ENCODE results near the gene C1orf167. TPM values are rescaled to one million over a fixed set of nuclear protein-coding genes. Genes with fewer than 3 reads are reported as not detected.

C1orf167 gene
- total RNA-seq, 1 donor from 2014 or later, result not detected

- no peak overlapping the region for H3K27ac ChIP-seq
- TF ChIP-seq, protein P1, sequence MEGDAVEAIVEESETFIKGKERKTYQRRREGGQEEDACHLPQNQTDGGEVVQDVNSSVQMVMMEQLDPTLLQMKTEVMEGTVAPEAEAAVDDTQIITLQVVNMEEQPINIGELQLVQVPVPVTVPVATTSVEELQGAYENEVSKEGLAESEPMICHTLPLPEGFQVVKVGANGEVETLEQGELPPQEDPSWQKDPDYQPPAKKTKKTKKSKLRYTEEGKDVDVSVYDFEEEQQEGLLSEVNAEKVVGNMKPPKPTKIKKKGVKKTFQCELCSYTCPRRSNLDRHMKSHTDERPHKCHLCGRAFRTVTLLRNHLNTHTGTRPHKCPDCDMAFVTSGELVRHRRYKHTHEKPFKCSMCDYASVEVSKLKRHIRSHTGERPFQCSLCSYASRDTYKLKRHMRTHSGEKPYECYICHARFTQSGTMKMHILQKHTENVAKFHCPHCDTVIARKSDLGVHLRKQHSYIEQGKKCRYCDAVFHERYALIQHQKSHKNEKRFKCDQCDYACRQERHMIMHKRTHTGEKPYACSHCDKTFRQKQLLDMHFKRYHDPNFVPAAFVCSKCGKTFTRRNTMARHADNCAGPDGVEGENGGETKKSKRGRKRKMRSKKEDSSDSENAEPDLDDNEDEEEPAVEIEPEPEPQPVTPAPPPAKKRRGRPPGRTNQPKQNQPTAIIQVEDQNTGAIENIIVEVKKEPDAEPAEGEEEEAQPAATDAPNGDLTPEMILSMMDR (IDR thresholded peaks at IDR 0.05), result no peak
- TF ChIP-seq POLR2A (IDR thresholded peaks at IDR 0.05), result no peak
- no peak for TF ChIP-seq POLR2AphosphoS5 (IDR thresholded peaks at IDR 0.05; ENCODE audit: insufficient read depth in 1 of 2, low read depth in 1 of 2)
- H3K36me3 ChIP-seq, result no peaks in the 10 kb centered on the region
- DNase-seq (ENCODE audit: extremely low spot score in 2 of 2), result no peak
- H3K27me3 ChIP-seq, result peaks cover 5% of the 10 kb centered on the region
- H3K9me3 ChIP-seq, result no peaks in the 10 kb centered on the region
- H3K4me3 ChIP-seq, result no peak overlapping the region
- H3K4me1 ChIP-seq, result peaks cover 8% of the 10 kb centered on the region
- intact Hi-C loops (cut with DNase I), result no loop called here
These were observed 4.4 kb downstream of the C1orf167 start for GRCh38 chr1:11766429-11766776.

DNA sequence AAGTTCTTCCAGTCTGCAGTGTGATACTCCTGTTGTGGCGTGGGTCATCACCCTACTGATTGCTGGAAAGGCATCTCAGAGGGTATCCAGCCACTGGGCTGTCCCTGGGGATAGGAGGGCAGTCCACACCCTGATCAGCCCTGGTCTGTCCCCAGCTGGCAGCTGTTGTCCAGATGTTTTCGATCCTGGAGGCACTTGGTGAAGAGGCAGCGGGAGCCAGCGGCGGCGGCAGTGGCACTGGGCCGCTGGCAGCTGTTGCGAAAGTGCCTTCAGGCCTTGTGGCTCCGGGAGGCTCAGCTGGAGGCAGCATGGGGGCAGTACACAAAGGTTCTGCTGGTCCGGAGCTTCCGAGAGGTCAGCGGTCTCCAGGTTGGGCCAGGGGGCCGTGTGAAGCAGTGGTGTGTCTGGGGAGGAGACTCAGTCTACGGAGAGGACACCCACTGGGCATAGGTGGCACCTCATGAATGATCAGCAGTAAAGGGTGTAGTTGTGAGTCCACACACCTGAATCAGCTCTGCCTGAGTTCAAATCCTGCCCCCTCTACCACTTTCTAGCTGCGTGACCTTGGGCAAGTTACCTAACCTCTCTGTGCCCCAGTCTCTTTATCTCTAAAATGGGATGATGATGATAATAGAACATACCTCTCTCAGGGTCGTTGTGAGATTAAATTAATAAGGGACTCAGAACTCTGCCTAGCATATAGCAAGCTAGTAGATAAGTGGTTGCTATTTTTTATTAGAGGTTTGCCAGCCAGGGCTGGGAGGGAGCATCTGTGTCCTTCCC lies 6.1 kb downstream of the C1orf167 start:
- TF ChIP-seq POLR2AphosphoS5 (IDR thresholded peaks at IDR 0.05; ENCODE audit: insufficient read depth in 1 of 2, low read depth in 1 of 2), result no peak
- no peak for TF ChIP-seq POLR2A (IDR thresholded peaks at IDR 0.05)
- TF ChIP-seq, protein P1 (IDR thresholded peaks at IDR 0.05), result no peak
- H3K4me3 ChIP-seq, result no peak overlapping the region
- H3K27ac ChIP-seq, result no peak overlapping the region
- H3K27me3 ChIP-seq, result no peaks in the 10 kb centered on the region
- DNase-seq (ENCODE audit: extremely low spot score in 2 of 2), result no peak
- no peaks in the 10 kb centered on the region for H3K36me3 ChIP-seq
- no peaks in the 10 kb centered on the region for H3K9me3 ChIP-seq
- intact Hi-C loops (cut with DNase I), result no loop called here
- no peaks in the 10 kb centered on the region for H3K4me1 ChIP-seq

DNA sequence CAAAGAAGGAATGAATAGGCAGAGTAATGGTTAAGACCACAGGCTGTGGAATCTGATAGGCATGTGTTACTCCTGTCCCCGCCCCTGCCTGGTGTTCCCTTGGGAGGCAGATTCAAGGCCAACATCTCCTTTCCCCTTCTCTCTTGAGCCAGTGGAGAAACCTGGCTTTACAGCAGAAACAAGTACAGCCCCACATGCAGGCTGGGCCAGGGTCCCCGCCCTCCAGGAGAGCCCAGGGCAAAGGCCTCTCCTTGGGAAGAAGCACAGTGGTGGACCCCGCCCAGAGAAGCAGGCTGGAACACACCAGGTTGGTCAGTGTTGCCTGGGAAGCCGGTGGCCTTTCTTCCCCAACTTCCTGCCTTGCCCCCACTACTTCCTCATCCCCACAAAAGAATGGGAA lies 6.8 kb downstream of the C1orf167 start:
- Histone ChIP-seq H3K27me3 (no peaks in the 10 kb centered on the region), H3K27ac (no peak overlapping the region), H3K4me1 (no peaks in the 10 kb centered on the region), H3K4me3 (no peak overlapping the region), H3K36me3 (no peaks in the 10 kb centered on the region), H3K9me3 (no peaks in the 10 kb centered on the region)
- no peak for DNase-seq (ENCODE audit: extremely low spot score in 2 of 2)
- TF ChIP-seq POLR2A (IDR thresholded peaks at IDR 0.05), result no peak
- TF ChIP-seq POLR2AphosphoS5 (IDR thresholded peaks at IDR 0.05; ENCODE audit: insufficient read depth in 1 of 2, low read depth in 1 of 2), result no peak
- TF ChIP-seq, protein P1 (IDR thresholded peaks at IDR 0.05), result no peak
- intact Hi-C loops (cut with DNase I), result no loop called here

DNA sequence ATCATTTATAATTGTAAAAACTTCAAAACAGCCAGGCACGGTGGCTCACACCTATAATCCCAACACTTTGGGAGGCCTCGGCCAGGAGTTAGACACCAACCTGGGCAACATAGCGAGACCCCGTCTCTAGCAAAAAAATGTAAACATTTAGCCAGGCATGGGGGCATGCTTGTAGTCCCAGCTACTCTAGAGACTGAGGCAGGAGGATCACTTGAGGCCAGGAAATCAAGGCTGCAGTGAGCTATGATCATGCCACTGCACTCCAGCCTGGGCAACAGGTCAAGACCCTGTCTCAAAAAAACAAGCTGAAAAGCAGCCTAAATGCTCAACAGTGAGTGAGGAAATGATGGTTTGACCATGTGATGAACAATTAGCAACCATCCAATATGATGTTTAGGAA lies 7.3 kb downstream of the C1orf167 start:
- Histone ChIP-seq H3K4me1 (no peaks in the 10 kb centered on the region), H3K4me3 (no peak overlapping the region), H3K27ac (no peak overlapping the region), H3K9me3 (no peaks in the 10 kb centered on the region), H3K36me3 (no peaks in the 10 kb centered on the region), H3K27me3 (no peaks in the 10 kb centered on the region)
- no peak for DNase-seq (ENCODE audit: extremely low spot score in 2 of 2)
- intact Hi-C loops (cut with DNase I), result no loop called here
- TF ChIP-seq, protein P1 (IDR thresholded peaks at IDR 0.05), result no peak
- TF ChIP-seq POLR2AphosphoS5 (IDR thresholded peaks at IDR 0.05; ENCODE audit: insufficient read depth in 1 of 2, low read depth in 1 of 2), result no peak

GRCh38 chr1:11770011-11770410 lies 8.0 kb downstream of the C1orf167 start:
- Histone ChIP-seq H3K27ac (no peak overlapping the region), H3K4me1 (no peaks in the 10 kb centered on the region), H3K27me3 (no peaks in the 10 kb centered on the region), H3K36me3 (no peaks in the 10 kb centered on the region), H3K4me3 (no peak overlapping the region), H3K9me3 (no peaks in the 10 kb centered on the region)
- TF ChIP-seq, protein P1 (IDR thresholded peaks at IDR 0.05), result no peak
- TF ChIP-seq POLR2A (IDR thresholded peaks at IDR 0.05) (no peak), POLR2AphosphoS5 (IDR thresholded peaks at IDR 0.05; ENCODE audit: insufficient read depth in 1 of 2, low read depth in 1 of 2) (no peak)
- no peak for DNase-seq (ENCODE audit: extremely low spot score in 2 of 2)
- intact Hi-C loops (cut with DNase I), result no loop called here
